HepG2 (cell line): Measurements from ENCODE around the gene PTPRM. TPM values are rescaled to one million over a fixed set of nuclear protein-coding genes. Genes with fewer than 3 reads are reported as not detected.

ENCODE experiments used
- ATAC-seq: fragments of 200-7000 bp; cut with Tn5 transposase; 3 replicates; pipeline ENCODE4 v1.9.1; 2020; ENCODE audit warnings: mild to moderate bottlenecking, moderate library complexity
- BruUV-seq: library from RNA; stranded (reverse); fragments of 400-500 nt; replicated peaks from 2 replicates; lab custom pipeline; 2021; lab: Mats Ljungman, UMichigan
- CTCF ChIA-PET: fragments of 300-600 bp; formaldehyde crosslinking; extraction: SDS; loops from one replicate; lab custom pipeline; 2021; ENCODE audit warnings: low total read pairs, inconsistent platforms, low intra/inter-chr PET ratio; lab: Yijun Ruan, JAX
- POLR2A ChIA-PET: fragments of 350-600 bp; sonication (Branson Sonifier 250); formaldehyde crosslinking; loops from one replicate; lab custom pipeline; 2020; ENCODE audit warnings: antibody characterized with exemption, inconsistent platforms; lab: Yijun Ruan, JAX
- DNase-seq: peaks from one replicate; pipeline ENCODE4 v3.0.0-alpha.2; 2015; ENCODE audit warnings: low spot score
- FAIRE-seq: peaks from 3 replicates; lab custom pipeline; 2011; peaks lifted over from hg19 to GRCh38; lab: Jason Lieb, UNC
- H2AFZ ChIP-seq: one replicate; pipeline ENCODE4 v1.6.1; 2011; ENCODE audit warnings: low read length, inconsistent platforms
- H3K27ac ChIP-seq: fragments of 300-600 bp; 3 replicates; pipeline ENCODE4 v1.8.0; 2011; ENCODE audit warnings: mixed run types, mild to moderate bottlenecking, mixed read lengths, low read length, inconsistent platforms; ENCODE audit not compliant: insufficient read depth; ENCODE audit errors: extremely low read length
- H3K27me3 ChIP-seq, 2 experiments: fragments of 200-600 bp in 1 of 2; 2 replicates in 1 of 2; 3 replicates in 1 of 2; pipeline versions ENCODE4 v1.6.0 to v1.8.0; 2011; ENCODE audit warnings: low read length in 2 of 2, mild to moderate bottlenecking in 2 of 2, moderate library complexity in 2 of 2, inconsistent platforms in 1 of 2; ENCODE audit not compliant: insufficient read depth in 2 of 2, control insufficient read depth in 1 of 2
- H3K36me3 ChIP-seq, 2 experiments: fragments of 200-600 bp in 1 of 2; replicated peaks in 1 of 2; 2 replicates in 1 of 2; 3 replicates in 1 of 2; pipeline versions ENCODE4 v1.5.1 to v1.8.0; 2011; ENCODE audit warnings: low read length in 2 of 2, inconsistent platforms in 1 of 2; ENCODE audit not compliant: insufficient read depth in 2 of 2, control insufficient read depth in 1 of 2
- H3K4me1 ChIP-seq: 2 replicates; pipeline ENCODE4 v1.5.1; 2012; ENCODE audit warnings: low read length, inconsistent platforms; ENCODE audit not compliant: insufficient read depth
- H3K4me2 ChIP-seq: 2 replicates; pipeline ENCODE4 v1.6.0; 2011; ENCODE audit warnings: low read depth, low read length, inconsistent platforms
- H3K4me3 ChIP-seq, 3 experiments: fragments of 200-600 bp in 1 of 3; sonication (generic), shearing (Covaris generic) in 1 of 3; replicated peaks in 1 of 3; 2 replicates each; pipeline ENCODE4 v1.5.1; 2011 to 2016; ENCODE audit warnings: low read length in 3 of 3, inconsistent platforms in 2 of 3, low read depth in 2 of 3, mild to moderate bottlenecking in 2 of 3, control low read depth in 1 of 3, mixed read lengths in 1 of 3; ENCODE audit not compliant: insufficient read depth in 1 of 3
- H3K79me2 ChIP-seq: one replicate; pipeline ENCODE4 v1.6.1; 2011; ENCODE audit warnings: low read length, inconsistent platforms; ENCODE audit not compliant: insufficient read depth
- H3K9ac ChIP-seq: 2 replicates; pipeline ENCODE4 v1.6.0; 2011; ENCODE audit warnings: mild to moderate bottlenecking, low read depth, low read length, inconsistent platforms; ENCODE audit not compliant: insufficient read depth
- H3K9me3 ChIP-seq: 2 replicates; pipeline ENCODE4 v1.5.1; 2012; ENCODE audit warnings: mild to moderate bottlenecking, low read length
- H4K20me1 ChIP-seq: 2 replicates; pipeline ENCODE4 v1.6.0; 2011; ENCODE audit warnings: inconsistent platforms, mild to moderate bottlenecking, low read length, moderate library complexity; ENCODE audit not compliant: insufficient read depth
- ATF1 ChIP-seq: IDR thresholded peaks from 2 replicates; pipeline ENCODE4 v1.6.1; 2016; ENCODE audit warnings: mild to moderate bottlenecking, control low read depth
- ETV6 ChIP-seq: sonication (generic); formaldehyde crosslinking; conservative IDR thresholded peaks from 2 replicates; pipeline ENCODE4 v1.4.0; 2020; ENCODE audit warnings: missing genetic modification reagents
- MAZ ChIP-seq, 2 experiments: sonication (generic) in 1 of 2; formaldehyde crosslinking in 1 of 2; IDR thresholded peaks; 2 replicates each; pipeline versions ENCODE4 v1.5.0 to v1.6.1; 2012 to 2020; ENCODE audit warnings: low read depth in 2 of 2, mild to moderate bottlenecking in 2 of 2, borderline replicate concordance in 1 of 2, improper control_type of control experiment in 1 of 2, low read length in 1 of 2, missing genetic modification reagents in 1 of 2, moderate library complexity in 1 of 2
- MIXL1 ChIP-seq: IDR thresholded peaks from 2 replicates; pipeline ENCODE4 v1.6.1; 2016
- NFAT5 ChIP-seq: sonication (generic); formaldehyde crosslinking; IDR thresholded peaks from 2 replicates; pipeline ENCODE4 v1.4.0; 2020; ENCODE audit warnings: missing genetic modification reagents
- NFKBIZ ChIP-seq: IDR thresholded peaks from 2 replicates; pipeline ENCODE4 v1.6.1; 2018; ENCODE audit warnings: missing genetic modification reagents, missing compliant biosample characterization
- NFYC ChIP-seq: IDR thresholded peaks from 2 replicates; pipeline ENCODE4 v1.6.1; 2016; ENCODE audit warnings: missing genetic modification reagents, missing compliant biosample characterization
- PRDM10 ChIP-seq: sonication (generic); formaldehyde crosslinking; IDR thresholded peaks from 2 replicates; pipeline ENCODE4 v1.4.0; 2020; ENCODE audit warnings: low read depth, missing genetic modification reagents
- SATB2 ChIP-seq: sonication (generic); formaldehyde crosslinking; IDR thresholded peaks from 2 replicates; pipeline ENCODE4 v1.5.0; 2020; ENCODE audit warnings: missing genetic modification reagents
- SMAD1 ChIP-seq: sonication (generic); formaldehyde crosslinking; IDR thresholded peaks from 2 replicates; pipeline ENCODE4 v1.4.0; 2020; ENCODE audit warnings: missing genetic modification reagents, low read depth, mild to moderate bottlenecking, borderline replicate concordance
- SP2 ChIP-seq: sonication (generic); formaldehyde crosslinking; IDR thresholded peaks from 2 replicates; pipeline ENCODE4 v1.5.1; 2020; ENCODE audit warnings: mild to moderate bottlenecking, missing genetic modification reagents
- SPEN ChIP-seq: sonication (generic); formaldehyde crosslinking; IDR thresholded peaks from 2 replicates; pipeline ENCODE4 v1.5.1; 2020; ENCODE audit warnings: low read depth, mild to moderate bottlenecking, missing genetic modification reagents
- ZNF136 ChIP-seq: sonication (generic); formaldehyde crosslinking; IDR thresholded peaks from 2 replicates; pipeline ENCODE4 v1.8.1; 2022; ENCODE audit warnings: low read depth, mild to moderate bottlenecking, moderate library complexity, missing genetic modification reagents
- ZNF30 ChIP-seq: sonication (generic); formaldehyde crosslinking; IDR thresholded peaks from 2 replicates; pipeline ENCODE4 v1.5.0; 2020; ENCODE audit warnings: mild to moderate bottlenecking, missing genetic modification reagents
- ZNF577 ChIP-seq: sonication (generic); formaldehyde crosslinking; IDR thresholded peaks from 2 replicates; pipeline ENCODE4 v1.4.0; 2020; ENCODE audit warnings: mild to moderate bottlenecking, low read depth, missing genetic modification reagents, borderline replicate concordance
- ZNF777 ChIP-seq: sonication (generic); formaldehyde crosslinking; IDR thresholded peaks from 2 replicates; pipeline ENCODE4 v1.4.0; 2020; ENCODE audit warnings: missing genetic modification reagents
- ZNF839 ChIP-seq: sonication (generic); formaldehyde crosslinking; IDR thresholded peaks from 2 replicates; pipeline ENCODE4 v1.4.0; 2020; ENCODE audit warnings: missing genetic modification reagents, mild to moderate bottlenecking, borderline replicate concordance
- WGBS: methylation state at CpG from one replicate; pipeline ENCODE4 v1.1.6; 2017; ENCODE audit warnings: low lambda C conversion rate; 5-methylcytosine and 5-hydroxymethylcytosine counted together
- in situ Hi-C: cut with HindIII; loops from 2 replicates; pipeline ENCODE4 v1.10.0; 2017; ENCODE audit warnings: low pct_unique_long_range_greater_than_20kb; ENCODE audit not compliant: extremely low pct_ligation_motif_present
- intact Hi-C: fragments of 100-400 bp; cut with micrococcal nuclease; formaldehyde crosslinking; loops from one replicate; pipeline ENCODE4 v1.10.0; 2022; ENCODE audit not compliant: unreplicated experiment
- polyA plus RNA-seq, 8 experiments: library from polyadenylated mRNA; depleted of rRNA in 3 of 8; stranded (reverse) in 7 of 8; unstranded in 1 of 8; fragments of >200 nt; fragmentation: Illumina TruSeq in 4 of 8; extraction: Trizol in 4 of 8; gene quantifications; 2 replicates each; pipeline versions ENCODE4 v1.2.1 to v1.2.3, GENCODE V29; 2011 to 2016; ENCODE audit warnings: low read depth in 4 of 8, missing spikeins in 1 of 8, mixed read lengths in 1 of 8; ENCODE audit not compliant: insufficient read depth in 1 of 8
- total RNA-seq, 5 experiments: library from RNA; depleted of rRNA; stranded (reverse); fragments of >200 nt; fragmentation: Illumina TruSeq; extraction: Trizol; gene quantifications; 2 replicates each; pipeline ENCODE4 v1.2.3, GENCODE V29; 2016; ENCODE audit warnings: low read depth in 1 of 5

PTPRM gene
- total and polyA plus RNA-seq, 2 of the 13 experiments (the other 11 are each of a cell fraction or from before 2014, with no cell fraction given): 12.6 to 108 TPM

- Histone ChIP-seq H3K4me1 (peaks cover 54% of the 10 kb centered on the region), H2AFZ (no peak overlapping the region), H3K27ac (no peak overlapping the region), H3K4me3 (no peak overlapping the region), H3K4me2 (no peak overlapping the region), H3K27me3 (no peaks in the 10 kb centered on the region), H4K20me1 (no peaks in the 10 kb centered on the region; the same call in 1 of the 2 replicates), H3K36me3 (no peaks in the 10 kb centered on the region), H3K9ac (no peak overlapping the region), H3K9me3 (no peaks in the 10 kb centered on the region), H3K79me2 (peaks cover 16% of the 10 kb centered on the region)
- ChIA-PET POLR2A (no interaction called here), CTCF (no interaction called here)
- FAIRE-seq (no peak), DNase-seq (no peak), ATAC-seq (no peak)
- in situ Hi-C loops (no loop called here), intact Hi-C loops (no loop called here)
- WGBS: 95% methylated on average over 3 of the region's 3 CpGs
- no TSS peak for BruUV-seq
- TF ChIP-seq MIXL1 (CRISPR knock-in tag): no peak
- TF ChIP-seq PRDM10 (CRISPR knock-in tag): no peak
- no peak for TF ChIP-seq ZNF577 (CRISPR knock-in tag)
- TF ChIP-seq ZNF839 (CRISPR knock-in tag): no peak
- no peak for TF ChIP-seq SPEN
- no peak for TF ChIP-seq ATF1 (CRISPR knock-in tag)
- no peak for TF ChIP-seq NFAT5 (CRISPR knock-in tag)
- no peak for TF ChIP-seq SP2 (CRISPR knock-in tag)
- TF ChIP-seq SMAD1 (CRISPR knock-in tag): no peak
- no peak for TF ChIP-seq ETV6
- no peak for TF ChIP-seq ZNF30 (CRISPR knock-in tag)
- TF ChIP-seq ZNF777 (CRISPR knock-in tag): no peak
- no peak for TF ChIP-seq SATB2 (CRISPR knock-in tag)
- TF ChIP-seq ZNF136: no peak
- no peak for TF ChIP-seq NFKBIZ (CRISPR knock-in tag)
- TF ChIP-seq MAZ (IDR thresholded peaks at IDR 0.05; ENCODE audit: borderline replicate concordance, low read depth, low read length): no peak
- no peak for TF ChIP-seq MAZ (CRISPR knock-in tag; IDR thresholded peaks at IDR 0.05; ENCODE audit: low read depth)
- TF ChIP-seq NFYC (CRISPR knock-in tag): no peak
Measured at GRCh38 chr18:7618891-7619442, 51.9 kb downstream of the PTPRM start.
